SK-N-SH (cell line): ENCODE data around the gene DCAF8L2. TPM values are rescaled to one million over a fixed set of nuclear protein-coding genes. Genes with fewer than 3 reads are reported as not detected.

Source experiments
- CTCF ChIA-PET: fragments of 300-600, 350-600 bp; formaldehyde crosslinking; extraction: SDS; loops from one replicate; lab custom pipeline; 2021; lab: Yijun Ruan, JAX
- POLR2A ChIA-PET: fragments of 350-600 bp; sonication (Branson Sonifier 250); formaldehyde crosslinking; extraction: SDS; loops from one replicate; lab custom pipeline; 2020; ENCODE audit warnings: antibody characterized with exemption, inconsistent platforms; lab: Yijun Ruan, JAX
- DNase-seq: peaks from one replicate; pipeline ENCODE4 v3.0.0; 2012
- H2AFZ ChIP-seq: fragments of 200-600 bp; sonication (generic); 2 replicates; pipeline ENCODE4 v1.8.1; 2016; ENCODE audit warnings: antibody characterized with exemption, mild to moderate bottlenecking, low read depth
- H3F3A ChIP-seq: fragments of 200-600 bp; sonication (generic); replicated peaks from 2 replicates; pipeline ENCODE3; 2016; ENCODE audit warnings: antibody characterized with exemption, mild to moderate bottlenecking; ENCODE audit not compliant: insufficient read depth
- H3K27ac ChIP-seq, 2 experiments: fragments of 200-500 bp in 1 of 2; fragments of 200-600 bp in 1 of 2; sonication (Bioruptor generic) in 1 of 2; sonication (generic), shearing (Covaris generic) in 1 of 2; 2 replicates each; pipeline versions ENCODE4 v1.5.1 to v1.6.1; 2014 to 2016; ENCODE audit warnings: low read depth in 2 of 2, inconsistent platforms in 1 of 2, low read length in 1 of 2, mild to moderate bottlenecking in 1 of 2, mixed read lengths in 1 of 2
- H3K27me3 ChIP-seq: fragments of 200-600 bp; sonication (generic), shearing (Covaris generic); 2 replicates; pipeline ENCODE4 v1.6.1; 2016; ENCODE audit warnings: mixed run types; ENCODE audit not compliant: insufficient read depth
- H3K36me3 ChIP-seq, 2 experiments: fragments of 200-500 bp in 1 of 2; fragments of 200-600 bp in 1 of 2; sonication (Bioruptor generic) in 1 of 2; sonication (generic) in 1 of 2; replicated peaks in 1 of 2; 2 replicates each; pipeline versions ENCODE3 to v1.5.1; 2014 to 2016; ENCODE audit warnings: low read length in 1 of 2, mild to moderate bottlenecking in 1 of 2; ENCODE audit not compliant: insufficient read depth in 2 of 2, control insufficient read depth in 1 of 2
- H3K4me1 ChIP-seq, 2 experiments: fragments of 200-500 bp in 1 of 2; fragments of 200-600 bp in 1 of 2; sonication (Bioruptor generic) in 1 of 2; sonication (generic), shearing (Covaris generic) in 1 of 2; 2 replicates each; pipeline versions ENCODE4 v1.5.1 to v1.6.1; 2014 to 2016; ENCODE audit warnings: low read depth in 1 of 2, low read length in 1 of 2, mixed run types in 1 of 2; ENCODE audit not compliant: insufficient read depth in 2 of 2, control insufficient read depth in 1 of 2
- H3K4me2 ChIP-seq: fragments of 200-600 bp; sonication (generic), shearing (Covaris generic); 2 replicates; pipeline ENCODE4 v1.6.1; 2017; ENCODE audit warnings: mixed run types
- H3K4me3 ChIP-seq, 2 experiments: fragments of 200-500 bp in 1 of 2; fragments of 200-600 bp in 1 of 2; sonication (Bioruptor generic) in 1 of 2; sonication (generic), shearing (Covaris generic) in 1 of 2; 2 replicates each; pipeline versions ENCODE4 v1.5.1 to v1.8.1; 2014 to 2016; ENCODE audit warnings: low read depth in 2 of 2, inconsistent platforms in 1 of 2, low read length in 1 of 2, mild to moderate bottlenecking in 1 of 2, mixed read lengths in 1 of 2, moderate library complexity in 1 of 2
- H3K79me2 ChIP-seq: fragments of 200-600 bp; sonication (generic); 2 replicates; pipeline ENCODE4 v1.8.1; 2017; ENCODE audit warnings: mild to moderate bottlenecking; ENCODE audit not compliant: insufficient read depth
- H3K9ac ChIP-seq: fragments of 200-600 bp; sonication (generic); 2 replicates; pipeline ENCODE4 v1.6.1; 2017; ENCODE audit warnings: mixed run types
- H3K9me2 ChIP-seq: fragments of 200-600 bp; sonication (generic); 2 replicates; pipeline ENCODE4 v1.6.1; 2017; ENCODE audit warnings: mixed run types
- H3K9me3 ChIP-seq: fragments of 200-600 bp; sonication (generic); 2 replicates; pipeline ENCODE4 v1.6.1; 2017; ENCODE audit warnings: mixed run types, mild to moderate bottlenecking, moderate library complexity
- H4K20me1 ChIP-seq: fragments of 200-600 bp; sonication (generic); 2 replicates; pipeline ENCODE4 v1.6.1; 2017; ENCODE audit warnings: mild to moderate bottlenecking, mixed run types; ENCODE audit not compliant: insufficient read depth
- ELF1 ChIP-seq: IDR thresholded peaks from 2 replicates; pipeline ENCODE4 v1.4.0; 2012
- EZH2phosphoT487 ChIP-seq: fragments of 200-600 bp; sonication (generic); IDR thresholded peaks from 2 replicates; pipeline ENCODE4 v1.6.1; 2017; ENCODE audit warnings: low read depth, mixed run types, mild to moderate bottlenecking, antibody characterized with exemption, moderate library complexity, borderline replicate concordance
- FOSL2 ChIP-seq: IDR thresholded peaks from 2 replicates; pipeline ENCODE4 v1.4.0; 2012; ENCODE audit warnings: low read depth, mild to moderate bottlenecking, moderate library complexity, borderline replicate concordance
- FOXJ3 ChIP-seq: sonication (generic); formaldehyde crosslinking; IDR thresholded peaks from 2 replicates; pipeline ENCODE4 v1.5.1; 2020; ENCODE audit warnings: mild to moderate bottlenecking, missing genetic modification reagents
- GATA2 ChIP-seq: sonication (generic); formaldehyde crosslinking; IDR thresholded peaks from 2 replicates; pipeline ENCODE4 v1.5.0; 2020; ENCODE audit warnings: mild to moderate bottlenecking, missing genetic modification reagents
- MEF2A ChIP-seq: IDR thresholded peaks from 2 replicates; pipeline ENCODE4 v1.4.0; 2012; ENCODE audit warnings: low read depth, borderline replicate concordance
- MXI1 ChIP-seq: IDR thresholded peaks from 2 replicates; pipeline ENCODE4 v1.6.1; 2012; ENCODE audit warnings: mild to moderate bottlenecking, low read depth, low read length, improper control_type of control experiment
- NFIC ChIP-seq: IDR thresholded peaks from 2 replicates; pipeline ENCODE4 v1.4.0; 2012; ENCODE audit warnings: borderline replicate concordance
- POLR2AphosphoS5 ChIP-seq: IDR thresholded peaks from 2 replicates; pipeline ENCODE4 v1.6.1; 2012; ENCODE audit warnings: low read depth, low read length
- RFX5 ChIP-seq: IDR thresholded peaks from 2 replicates; pipeline ENCODE4 v1.6.1; 2012; ENCODE audit warnings: mild to moderate bottlenecking, improper control_type of control experiment, low read length
- SMC3 ChIP-seq: IDR thresholded peaks from 2 replicates; pipeline ENCODE4 v1.6.1; 2012; ENCODE audit warnings: low read depth, low read length, improper control_type of control experiment
- TCF12 ChIP-seq: IDR thresholded peaks from 2 replicates; pipeline ENCODE4 v1.4.0; 2012
- TEAD4 ChIP-seq: IDR thresholded peaks from 2 replicates; pipeline ENCODE4 v1.4.0; 2012; ENCODE audit warnings: mild to moderate bottlenecking, borderline replicate concordance; ENCODE audit not compliant: insufficient read depth
- YY1 ChIP-seq: IDR thresholded peaks from 2 replicates; pipeline ENCODE4 v1.4.0; 2012; ENCODE audit warnings: low read depth, mild to moderate bottlenecking
- WGBS: methylation state at CpG from one replicate; pipeline ENCODE4 v1.1.6; 2017; ENCODE audit warnings: low lambda C conversion rate; 5-methylcytosine and 5-hydroxymethylcytosine counted together
- polyA plus RNA-seq, 3 experiments: library from polyadenylated mRNA; depleted of rRNA; stranded (reverse); fragments of >200 nt; gene quantifications; 2 replicates each; pipeline ENCODE4 v1.2.3, GENCODE V29; 2012
- TF ChIP-seq, protein P1 (sequence below): fragments of 200-600 bp; sonication (generic); IDR thresholded peaks from 2 replicates; pipeline ENCODE4 v1.6.1; 2017; ENCODE audit warnings: antibody characterized with exemption, mild to moderate bottlenecking, moderate library complexity
- TF ChIP-seq, protein P2 (sequence below): IDR thresholded peaks from 2 replicates; pipeline ENCODE4 v1.6.1; 2012; ENCODE audit warnings: mild to moderate bottlenecking, low read depth, low read length, moderate library complexity
- TF ChIP-seq, protein P3 (sequence below): IDR thresholded peaks from 2 replicates; pipeline ENCODE4 v1.4.0; 2012; ENCODE audit warnings: low read depth, borderline replicate concordance
- TF ChIP-seq, protein P4 (sequence below): fragments of 150-350 bp; IDR thresholded peaks from 2 replicates; pipeline ENCODE4 v1.6.1; 2017; ENCODE audit warnings: antibody characterized with exemption, low read length, low read depth, borderline replicate concordance
- TF ChIP-seq, protein P5 (sequence below): IDR thresholded peaks from 2 replicates; pipeline ENCODE4 v1.4.0; 2012; ENCODE audit warnings: low read depth

Gene DCAF8L2
- polyA plus RNA-seq, 1 of the 3 experiments (the other 2 are of a cell fraction): 0.33 TPM

DNA sequence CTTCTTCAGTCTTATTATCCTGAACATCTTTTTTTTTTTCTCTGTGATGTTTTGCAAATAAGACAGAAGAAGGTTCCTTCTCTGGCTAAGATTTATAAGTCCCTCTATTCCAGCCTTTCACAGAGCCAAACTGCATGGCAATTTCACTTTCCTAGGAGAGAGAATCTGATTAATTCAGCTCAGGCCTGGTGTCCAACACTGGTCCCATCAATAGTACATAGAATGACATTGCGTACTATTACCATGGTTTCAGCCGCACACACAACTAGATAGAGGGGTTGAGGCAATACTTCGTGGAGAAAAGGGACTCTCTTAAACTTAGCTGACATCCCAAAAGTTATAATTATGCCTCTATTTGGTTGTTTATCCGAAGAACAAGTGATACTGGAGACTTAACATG lies 18.5 kb downstream of the DCAF8L2 start (continued):
- TF ChIP-seq, protein P1, sequence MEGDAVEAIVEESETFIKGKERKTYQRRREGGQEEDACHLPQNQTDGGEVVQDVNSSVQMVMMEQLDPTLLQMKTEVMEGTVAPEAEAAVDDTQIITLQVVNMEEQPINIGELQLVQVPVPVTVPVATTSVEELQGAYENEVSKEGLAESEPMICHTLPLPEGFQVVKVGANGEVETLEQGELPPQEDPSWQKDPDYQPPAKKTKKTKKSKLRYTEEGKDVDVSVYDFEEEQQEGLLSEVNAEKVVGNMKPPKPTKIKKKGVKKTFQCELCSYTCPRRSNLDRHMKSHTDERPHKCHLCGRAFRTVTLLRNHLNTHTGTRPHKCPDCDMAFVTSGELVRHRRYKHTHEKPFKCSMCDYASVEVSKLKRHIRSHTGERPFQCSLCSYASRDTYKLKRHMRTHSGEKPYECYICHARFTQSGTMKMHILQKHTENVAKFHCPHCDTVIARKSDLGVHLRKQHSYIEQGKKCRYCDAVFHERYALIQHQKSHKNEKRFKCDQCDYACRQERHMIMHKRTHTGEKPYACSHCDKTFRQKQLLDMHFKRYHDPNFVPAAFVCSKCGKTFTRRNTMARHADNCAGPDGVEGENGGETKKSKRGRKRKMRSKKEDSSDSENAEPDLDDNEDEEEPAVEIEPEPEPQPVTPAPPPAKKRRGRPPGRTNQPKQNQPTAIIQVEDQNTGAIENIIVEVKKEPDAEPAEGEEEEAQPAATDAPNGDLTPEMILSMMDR: no peak
- no peak for TF ChIP-seq FOXJ3 (CRISPR knock-in tag)
- TF ChIP-seq ELF1: no peak

DNA sequence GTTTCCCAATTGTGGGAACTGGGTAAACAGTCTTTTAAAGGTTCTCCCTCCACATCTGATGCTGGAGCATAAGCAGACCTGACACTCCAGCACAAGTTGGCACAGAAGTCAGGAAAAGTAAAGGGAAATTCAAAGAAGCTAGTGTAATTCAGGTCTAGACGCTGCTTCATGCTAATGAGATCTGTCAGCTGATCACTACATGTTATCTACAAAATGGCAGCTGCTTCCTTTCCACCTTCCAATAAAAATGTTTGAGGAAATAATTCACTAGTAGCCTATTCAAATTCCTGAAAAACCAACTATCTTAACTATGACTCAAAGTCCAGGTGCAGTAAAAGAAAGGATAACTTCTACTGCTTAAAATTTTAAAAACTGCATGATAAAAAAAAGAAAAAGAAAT lies 29.3 kb downstream of the DCAF8L2 start:
- ChIA-PET POLR2A (no interaction called here), CTCF (interaction anchor here (0.7 to 1.5 kb wide), 7 partner anchors 10 to 1597 kb away, joined by 3 to 8 read pairs (median 4); no protein-coding TSS in a partner anchor)
- H3F3A ChIP-seq: no peaks in the 10 kb centered on the region
- no peaks in the 10 kb centered on the region for H3K36me3 ChIP-seq
- TF ChIP-seq, protein P2, sequence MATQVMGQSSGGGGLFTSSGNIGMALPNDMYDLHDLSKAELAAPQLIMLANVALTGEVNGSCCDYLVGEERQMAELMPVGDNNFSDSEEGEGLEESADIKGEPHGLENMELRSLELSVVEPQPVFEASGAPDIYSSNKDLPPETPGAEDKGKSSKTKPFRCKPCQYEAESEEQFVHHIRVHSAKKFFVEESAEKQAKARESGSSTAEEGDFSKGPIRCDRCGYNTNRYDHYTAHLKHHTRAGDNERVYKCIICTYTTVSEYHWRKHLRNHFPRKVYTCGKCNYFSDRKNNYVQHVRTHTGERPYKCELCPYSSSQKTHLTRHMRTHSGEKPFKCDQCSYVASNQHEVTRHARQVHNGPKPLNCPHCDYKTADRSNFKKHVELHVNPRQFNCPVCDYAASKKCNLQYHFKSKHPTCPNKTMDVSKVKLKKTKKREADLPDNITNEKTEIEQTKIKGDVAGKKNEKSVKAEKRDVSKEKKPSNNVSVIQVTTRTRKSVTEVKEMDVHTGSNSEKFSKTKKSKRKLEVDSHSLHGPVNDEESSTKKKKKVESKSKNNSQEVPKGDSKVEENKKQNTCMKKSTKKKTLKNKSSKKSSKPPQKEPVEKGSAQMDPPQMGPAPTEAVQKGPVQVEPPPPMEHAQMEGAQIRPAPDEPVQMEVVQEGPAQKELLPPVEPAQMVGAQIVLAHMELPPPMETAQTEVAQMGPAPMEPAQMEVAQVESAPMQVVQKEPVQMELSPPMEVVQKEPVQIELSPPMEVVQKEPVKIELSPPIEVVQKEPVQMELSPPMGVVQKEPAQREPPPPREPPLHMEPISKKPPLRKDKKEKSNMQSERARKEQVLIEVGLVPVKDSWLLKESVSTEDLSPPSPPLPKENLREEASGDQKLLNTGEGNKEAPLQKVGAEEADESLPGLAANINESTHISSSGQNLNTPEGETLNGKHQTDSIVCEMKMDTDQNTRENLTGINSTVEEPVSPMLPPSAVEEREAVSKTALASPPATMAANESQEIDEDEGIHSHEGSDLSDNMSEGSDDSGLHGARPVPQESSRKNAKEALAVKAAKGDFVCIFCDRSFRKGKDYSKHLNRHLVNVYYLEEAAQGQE: no peak
- TF ChIP-seq POLR2AphosphoS5 (no peak), YY1 (no peak), EZH2phosphoT487 (no peak), MXI1 (no peak), FOSL2 (no peak), TEAD4 (no peak), SMC3 (no peak), MEF2A (no peak), NFIC (no peak), RFX5 (no peak), GATA2 (no peak), TCF12 (no peak)
- TF ChIP-seq, protein P3, sequence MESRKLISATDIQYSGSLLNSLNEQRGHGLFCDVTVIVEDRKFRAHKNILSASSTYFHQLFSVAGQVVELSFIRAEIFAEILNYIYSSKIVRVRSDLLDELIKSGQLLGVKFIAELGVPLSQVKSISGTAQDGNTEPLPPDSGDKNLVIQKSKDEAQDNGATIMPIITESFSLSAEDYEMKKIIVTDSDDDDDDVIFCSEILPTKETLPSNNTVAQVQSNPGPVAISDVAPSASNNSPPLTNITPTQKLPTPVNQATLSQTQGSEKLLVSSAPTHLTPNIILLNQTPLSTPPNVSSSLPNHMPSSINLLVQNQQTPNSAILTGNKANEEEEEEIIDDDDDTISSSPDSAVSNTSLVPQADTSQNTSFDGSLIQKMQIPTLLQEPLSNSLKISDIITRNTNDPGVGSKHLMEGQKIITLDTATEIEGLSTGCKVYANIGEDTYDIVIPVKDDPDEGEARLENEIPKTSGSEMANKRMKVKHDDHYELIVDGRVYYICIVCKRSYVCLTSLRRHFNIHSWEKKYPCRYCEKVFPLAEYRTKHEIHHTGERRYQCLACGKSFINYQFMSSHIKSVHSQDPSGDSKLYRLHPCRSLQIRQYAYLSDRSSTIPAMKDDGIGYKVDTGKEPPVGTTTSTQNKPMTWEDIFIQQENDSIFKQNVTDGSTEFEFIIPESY: no peak
- TF ChIP-seq, protein P1: no peak
- TF ChIP-seq, protein P4, sequence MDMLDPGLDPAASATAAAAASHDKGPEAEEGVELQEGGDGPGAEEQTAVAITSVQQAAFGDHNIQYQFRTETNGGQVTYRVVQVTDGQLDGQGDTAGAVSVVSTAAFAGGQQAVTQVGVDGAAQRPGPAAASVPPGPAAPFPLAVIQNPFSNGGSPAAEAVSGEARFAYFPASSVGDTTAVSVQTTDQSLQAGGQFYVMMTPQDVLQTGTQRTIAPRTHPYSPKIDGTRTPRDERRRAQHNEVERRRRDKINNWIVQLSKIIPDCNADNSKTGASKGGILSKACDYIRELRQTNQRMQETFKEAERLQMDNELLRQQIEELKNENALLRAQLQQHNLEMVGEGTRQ: no peak
- TF ChIP-seq, protein P5, sequence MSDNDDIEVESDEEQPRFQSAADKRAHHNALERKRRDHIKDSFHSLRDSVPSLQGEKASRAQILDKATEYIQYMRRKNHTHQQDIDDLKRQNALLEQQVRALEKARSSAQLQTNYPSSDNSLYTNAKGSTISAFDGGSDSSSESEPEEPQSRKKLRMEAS: no peak
- H3K4me2 ChIP-seq: no peak overlapping the region
- H2AFZ ChIP-seq: no peak overlapping the region
- H3K79me2 ChIP-seq: no peaks in the 10 kb centered on the region
- H3K9me3 ChIP-seq: no peaks in the 10 kb centered on the region
- H3K27me3 ChIP-seq: no peaks in the 10 kb centered on the region
- WGBS: 4% methylated on average over 1 of the region's 1 CpG
- H4K20me1 ChIP-seq: no peaks in the 10 kb centered on the region
- H3K9me2 ChIP-seq: no peaks in the 10 kb centered on the region
- no peak overlapping the region for H3K9ac ChIP-seq
- H3K27ac ChIP-seq: no peak overlapping the region
- DNase-seq: no peak
- H3K4me3 ChIP-seq: no peak overlapping the region
- H3K4me1 ChIP-seq: no peaks in the 10 kb centered on the region
